ENCODE results near the gene PLCB2.

Gene PLCB2

GRCh38 chr15:40286061-40286532, 21.6 kb downstream of the PLCB2 start:
- H3K4me3 ChIP-seq (ENCODE audit: insufficient read depth, low read depth, low read length) = no peak overlapping the region
- H3K27me3 ChIP-seq (ENCODE audit: control insufficient read depth, insufficient read depth, low read length, poor library complexity, severe bottlenecking) = peaks cover 67% of the 10 kb centered on the region
- WGBS, 2 experiments = 48 to 54% methylated on average over 7 of the region's 7 CpGs
- H3K4me1 ChIP-seq (ENCODE audit: control insufficient read depth, insufficient read depth, low read length) = peaks cover 33% of the 10 kb centered on the region
- H3K9me3 ChIP-seq (ENCODE audit: control insufficient read depth, low read length) = no peaks in the 10 kb centered on the region
- H3K27ac ChIP-seq (ENCODE audit: insufficient read depth, low read depth, low read length, poor library complexity, severe bottlenecking) = no peak overlapping the region
- H3K36me3 ChIP-seq (ENCODE audit: control insufficient read depth, insufficient read depth, low read length) = no peaks in the 10 kb centered on the region

GRCh38 chr15:40285554-40286011, 22.2 kb downstream of the PLCB2 start:
- Histone ChIP-seq H3K4me3 (ENCODE audit: insufficient read depth, low read depth, low read length) (no peak overlapping the region), H3K36me3 (ENCODE audit: control insufficient read depth, insufficient read depth, low read length) (no peaks in the 10 kb centered on the region), H3K27me3 (ENCODE audit: control insufficient read depth, insufficient read depth, low read length, poor library complexity, severe bottlenecking) (peaks cover 67% of the 10 kb centered on the region), H3K27ac (ENCODE audit: insufficient read depth, low read depth, low read length, poor library complexity, severe bottlenecking) (no peak overlapping the region), H3K4me1 (ENCODE audit: control insufficient read depth, insufficient read depth, low read length) (peaks cover 39% of the 10 kb centered on the region), H3K9me3 (ENCODE audit: control insufficient read depth, low read length) (no peaks in the 10 kb centered on the region)
- WGBS, 2 experiments = 0 to 13% methylated on average over 1 of the region's 1 CpG

- 28 to 37% methylated on average over 4 of the region's 4 CpGs for WGBS, 2 experiments
- no peak overlapping the region for H3K4me3 ChIP-seq (ENCODE audit: insufficient read depth, low read depth, low read length)
- no peak overlapping the region for H3K27ac ChIP-seq (ENCODE audit: insufficient read depth, low read depth, low read length, poor library complexity, severe bottlenecking)
- H3K9me3 ChIP-seq (ENCODE audit: control insufficient read depth, low read length) = no peaks in the 10 kb centered on the region
- no peaks in the 10 kb centered on the region for H3K36me3 ChIP-seq (ENCODE audit: control insufficient read depth, insufficient read depth, low read length)
- peaks cover 40% of the 10 kb centered on the region for H3K4me1 ChIP-seq (ENCODE audit: control insufficient read depth, insufficient read depth, low read length)
- H3K27me3 ChIP-seq (ENCODE audit: control insufficient read depth, insufficient read depth, low read length, poor library complexity, severe bottlenecking) = peaks cover 67% of the 10 kb centered on the region
Measured at GRCh38 chr15:40285151-40285550, 22.6 kb downstream of the PLCB2 start.

GRCh38 chr15:40283615-40284300, 24.0 kb downstream of the PLCB2 start:
- no peak overlapping the region for H3K4me3 ChIP-seq (ENCODE audit: insufficient read depth, low read depth, low read length)
- peaks cover 73% of the 10 kb centered on the region for H3K27me3 ChIP-seq (ENCODE audit: control insufficient read depth, insufficient read depth, low read length, poor library complexity, severe bottlenecking)
- H3K36me3 ChIP-seq (ENCODE audit: control insufficient read depth, insufficient read depth, low read length) = no peaks in the 10 kb centered on the region
- H3K4me1 ChIP-seq (ENCODE audit: control insufficient read depth, insufficient read depth, low read length) = peaks cover 43% of the 10 kb centered on the region
- no peaks in the 10 kb centered on the region for H3K9me3 ChIP-seq (ENCODE audit: control insufficient read depth, low read length)
- 14 to 16% methylated on average over 32 to 33 of the region's 33 CpGs for WGBS, 2 experiments
- H3K27ac ChIP-seq (ENCODE audit: insufficient read depth, low read depth, low read length, poor library complexity, severe bottlenecking) = no peak overlapping the region

- no peaks in the 10 kb centered on the region for H3K9me3 ChIP-seq (ENCODE audit: control insufficient read depth, low read length)
- peaks cover 43% of the 10 kb centered on the region for H3K4me1 ChIP-seq (ENCODE audit: control insufficient read depth, insufficient read depth, low read length)
- peaks cover 80% of the 10 kb centered on the region for H3K27me3 ChIP-seq (ENCODE audit: control insufficient read depth, insufficient read depth, low read length, poor library complexity, severe bottlenecking)
- WGBS, 2 experiments = 1 to 2% methylated on average over 76 of the region's 76 CpGs
- H3K36me3 ChIP-seq (ENCODE audit: control insufficient read depth, insufficient read depth, low read length) = no peaks in the 10 kb centered on the region
- no peak within 1 kb of the TSS for H3K27ac ChIP-seq (ENCODE audit: insufficient read depth, low read depth, low read length, poor library complexity, severe bottlenecking)
- peak within 1 kb of the TSS; percentile 38 for H3K4me3 ChIP-seq (ENCODE audit: insufficient read depth, low read depth, low read length)
Measured at GRCh38 chr15:40282869-40283614, 24.7 kb downstream of the PLCB2 start, which contains the start of gene ANKRD63. TSS of gene ANKRD63 (minus strand) at chr15:40283064. CDS start at chr15:40282586, 478 bp downstream.

GRCh38 chr15:40282147-40282868, 25.4 kb downstream of the PLCB2 start:
- peaks cover 82% of the 10 kb centered on the region for H3K27me3 ChIP-seq (ENCODE audit: control insufficient read depth, insufficient read depth, low read length, poor library complexity, severe bottlenecking)
- H3K9me3 ChIP-seq (ENCODE audit: control insufficient read depth, low read length) = no peaks in the 10 kb centered on the region
- no peak overlapping the region for H3K27ac ChIP-seq (ENCODE audit: insufficient read depth, low read depth, low read length, poor library complexity, severe bottlenecking)
- H3K4me3 ChIP-seq (ENCODE audit: insufficient read depth, low read depth, low read length) = peak overlapping the region; percentile 38
- peaks cover 43% of the 10 kb centered on the region for H3K4me1 ChIP-seq (ENCODE audit: control insufficient read depth, insufficient read depth, low read length)
- H3K36me3 ChIP-seq (ENCODE audit: control insufficient read depth, insufficient read depth, low read length) = no peaks in the 10 kb centered on the region
- 1% methylated on average over 92 of the region's 92 CpGs for WGBS, 2 experiments

GRCh38 chr15:40281801-40282146, 26.0 kb downstream of the PLCB2 start:
- no peak overlapping the region for H3K4me3 ChIP-seq (ENCODE audit: insufficient read depth, low read depth, low read length)
- WGBS, 2 experiments = 1% methylated on average over 51 of the region's 51 CpGs

GRCh38 chr15:40281057-40281800, 26.5 kb downstream of the PLCB2 start:
- Histone ChIP-seq H3K4me1 (ENCODE audit: control insufficient read depth, insufficient read depth, low read length) (peaks cover 38% of the 10 kb centered on the region), H3K9me3 (ENCODE audit: control insufficient read depth, low read length) (no peaks in the 10 kb centered on the region), H3K27me3 (ENCODE audit: control insufficient read depth, insufficient read depth, low read length, poor library complexity, severe bottlenecking) (peaks cover 82% of the 10 kb centered on the region), H3K27ac (ENCODE audit: insufficient read depth, low read depth, low read length, poor library complexity, severe bottlenecking) (no peak overlapping the region), H3K4me3 (ENCODE audit: insufficient read depth, low read depth, low read length) (no peak overlapping the region), H3K36me3 (ENCODE audit: control insufficient read depth, insufficient read depth, low read length) (no peaks in the 10 kb centered on the region)
- WGBS, 2 experiments = 14 to 16% methylated on average over 43 of the region's 43 CpGs

More at GRCh38 chr15:40281801-40282146, 26.0 kb downstream of the PLCB2 start:
- Histone ChIP-seq H3K4me1 (ENCODE audit: control insufficient read depth, insufficient read depth, low read length) (peaks cover 43% of the 10 kb centered on the region), H3K9me3 (ENCODE audit: control insufficient read depth, low read length) (no peaks in the 10 kb centered on the region), H3K27me3 (ENCODE audit: control insufficient read depth, insufficient read depth, low read length, poor library complexity, severe bottlenecking) (peaks cover 82% of the 10 kb centered on the region), H3K36me3 (ENCODE audit: control insufficient read depth, insufficient read depth, low read length) (no peaks in the 10 kb centered on the region), H3K27ac (ENCODE audit: insufficient read depth, low read depth, low read length, poor library complexity, severe bottlenecking) (no peak overlapping the region)

GRCh38 chr15:40280260-40281056, 27.3 kb downstream of the PLCB2 start:
- Histone ChIP-seq H3K36me3 (ENCODE audit: control insufficient read depth, insufficient read depth, low read length) (no peaks in the 10 kb centered on the region), H3K27me3 (ENCODE audit: control insufficient read depth, insufficient read depth, low read length, poor library complexity, severe bottlenecking) (peaks cover 76% of the 10 kb centered on the region), H3K9me3 (ENCODE audit: control insufficient read depth, low read length) (no peaks in the 10 kb centered on the region), H3K4me1 (ENCODE audit: control insufficient read depth, insufficient read depth, low read length) (peaks cover 30% of the 10 kb centered on the region), H3K27ac (ENCODE audit: insufficient read depth, low read depth, low read length, poor library complexity, severe bottlenecking) (no peak overlapping the region), H3K4me3 (ENCODE audit: insufficient read depth, low read depth, low read length) (no peak overlapping the region)
- WGBS, 2 experiments = 6 to 8% methylated on average over 29 to 30 of the region's 30 CpGs
